Hematopoietic multipotent progenitor cell treated with erythropoietin and hydrocortisone succinate and interleukin-3 and kit ligand, for 15 days (in vitro differentiated cells): ENCODE results near the gene PHF11.
"Not testable (repeated sequence)": the region's sequence is repeated elsewhere in the genome, so short reads cannot be mapped to it uniquely, and the experiment has no call there.

Source experiments
- DNase-seq: peaks from one replicate; pipeline ENCODE4 v3.0.0-alpha.2; 2015; ENCODE audit warnings: low spot score

The PHF11 gene

GRCh38 chr13:49546561-49546960 is 50.8 kb downstream of the PHF11 start:
- no peak for DNase-seq

GRCh38 chr13:49549289-49549688 is 53.5 kb downstream of the PHF11 start:
- DNase-seq: no peak

GRCh38 chr13:49550942-49551644 is 55.3 kb downstream of the PHF11 start:
- no peak for DNase-seq

DNA sequence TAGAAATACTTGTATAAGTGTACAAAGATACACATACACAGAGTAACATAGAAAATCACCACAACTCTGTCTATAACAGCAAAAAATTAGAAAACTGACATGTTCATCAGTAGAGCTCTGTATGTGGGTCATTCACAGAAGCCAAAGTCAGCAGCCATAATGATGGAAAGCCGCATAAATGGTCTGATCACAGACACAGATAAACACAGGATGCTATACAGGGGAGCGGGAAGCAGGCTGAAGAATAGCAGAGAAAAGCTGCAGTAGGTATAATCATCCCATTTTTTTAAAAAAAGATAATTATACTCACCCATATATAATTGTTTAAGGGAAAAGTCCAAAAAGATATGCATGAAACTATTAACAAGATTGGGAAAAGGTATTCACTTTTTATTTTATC is 58.1 kb downstream of the PHF11 start:
- DNase-seq: no peak

- DNase-seq: no peak
These were observed 58.6 kb downstream of the PHF11 start for GRCh38 chr13:49554387-49554786.

GRCh38 chr13:49559006-49559405 is 63.3 kb downstream of the PHF11 start:
- DNase-seq: no peak

DNA sequence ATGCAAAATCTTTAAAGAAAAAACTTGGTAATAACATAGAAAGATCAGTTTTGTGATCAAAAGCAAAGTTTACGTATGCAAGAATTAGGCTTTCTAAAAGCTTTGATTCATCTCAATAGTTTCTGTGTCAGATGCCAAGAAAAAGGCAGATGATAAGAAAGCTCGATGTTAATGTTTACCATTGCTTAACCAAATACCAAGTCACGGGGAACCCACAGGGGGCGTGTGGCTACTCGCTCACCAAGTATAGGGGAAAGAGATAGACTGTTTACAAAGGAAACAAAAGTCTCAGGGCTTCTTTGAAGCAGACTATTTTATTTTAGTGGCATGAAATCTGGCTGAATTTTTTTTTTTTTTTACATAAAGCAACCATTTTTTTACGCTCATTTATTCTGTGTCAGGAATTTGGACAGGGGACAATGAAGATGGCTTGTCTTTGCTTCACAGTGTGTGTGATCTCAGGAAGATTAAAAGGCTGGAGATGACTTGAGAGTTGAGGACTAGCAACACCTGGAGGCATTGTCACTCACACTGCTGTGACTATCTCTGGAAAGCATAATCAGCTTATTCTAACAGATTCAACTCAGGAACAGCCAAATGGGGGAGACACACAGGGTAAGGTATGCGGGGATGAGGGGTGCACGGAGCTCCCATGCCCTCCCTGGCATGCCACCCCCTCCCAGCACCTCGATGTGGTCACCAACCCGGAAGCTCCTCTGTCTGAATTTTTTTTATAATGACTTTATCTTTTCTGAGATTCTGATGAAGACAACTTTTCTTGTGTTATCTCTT is 64.7 kb downstream of the PHF11 start:
- DNase-seq: no peak

- no peak for DNase-seq
These were observed 65.3 kb downstream of the PHF11 start for GRCh38 chr13:49561062-49561410.

DNA sequence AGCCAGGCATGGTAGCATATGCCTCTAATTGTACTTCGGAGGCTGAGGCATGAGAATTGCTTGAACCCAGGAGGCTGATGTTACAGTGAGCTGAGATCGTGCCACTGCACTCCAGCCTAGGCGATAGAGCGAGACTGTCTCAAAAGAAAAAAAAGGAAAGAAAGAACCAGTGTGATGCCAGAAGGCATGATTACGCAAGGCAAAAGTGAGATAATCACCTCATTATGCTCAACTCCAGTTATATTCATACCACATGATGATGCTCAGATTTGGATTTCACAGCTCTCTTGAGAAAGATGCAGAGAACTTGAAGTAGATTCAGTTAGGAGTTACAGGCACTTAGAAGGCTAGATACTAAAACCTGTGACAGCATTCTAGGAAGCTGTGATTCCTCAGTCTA is 67.8 kb downstream of the PHF11 start:
- no peak for DNase-seq

GRCh38 chr13:49565461-49565860 is 69.7 kb downstream of the PHF11 start:
- not testable (repeated sequence) for DNase-seq

DNA sequence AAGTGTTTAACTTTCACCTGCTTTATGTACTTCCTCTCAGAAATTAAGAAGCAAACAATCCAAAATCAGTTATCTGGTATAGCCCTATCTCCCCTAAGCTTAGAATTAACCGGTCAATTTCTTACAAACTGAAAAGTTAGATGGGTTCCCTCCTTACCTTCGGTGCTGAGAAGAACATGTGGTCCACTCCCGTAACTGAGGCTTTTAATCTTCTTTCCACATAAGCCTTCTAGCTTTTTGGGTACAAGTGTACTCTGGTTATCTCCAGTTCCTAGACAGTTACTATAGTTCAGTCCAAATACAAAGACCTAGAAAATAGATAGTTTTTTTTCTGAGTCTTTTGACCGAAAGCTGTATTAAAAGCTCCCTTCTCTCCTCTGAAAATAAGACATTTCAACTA is 70.7 kb downstream of the PHF11 start:
- no peak for DNase-seq

GRCh38 chr13:49567491-49567890 is 71.7 kb downstream of the PHF11 start:
- no peak for DNase-seq

DNA sequence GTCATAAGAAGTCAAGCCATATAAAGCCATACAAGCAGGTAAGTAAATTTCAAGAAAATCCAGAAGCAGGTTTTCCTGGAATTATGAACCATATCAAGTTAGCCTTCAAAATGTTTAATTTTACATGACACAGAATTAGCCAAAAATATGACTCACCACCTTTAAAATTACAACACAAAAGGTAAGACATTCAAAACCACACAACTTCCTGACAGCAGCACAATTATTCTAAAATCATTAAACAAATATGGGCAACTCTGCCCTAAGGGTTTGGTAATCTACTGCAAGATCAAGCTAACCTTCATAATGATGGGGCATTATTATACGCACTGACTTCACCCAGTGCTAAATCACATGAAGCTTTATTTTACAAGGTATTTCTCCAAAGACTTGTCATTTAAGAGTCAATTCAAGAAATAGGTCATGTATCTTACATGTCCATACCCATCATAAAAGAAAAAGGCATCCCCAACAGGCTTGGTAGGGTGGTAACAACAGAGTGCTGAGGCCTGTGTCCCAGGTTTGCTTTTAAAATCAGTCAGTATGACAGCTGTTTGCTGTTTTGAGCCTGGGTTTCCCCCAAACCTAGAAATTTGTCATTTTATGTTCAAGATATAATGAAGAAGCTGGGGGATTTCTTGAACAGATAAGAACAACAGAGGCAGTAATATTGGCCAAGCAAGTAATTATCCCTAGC is 74.4 kb downstream of the PHF11 start:
- DNase-seq: no peak

DNA sequence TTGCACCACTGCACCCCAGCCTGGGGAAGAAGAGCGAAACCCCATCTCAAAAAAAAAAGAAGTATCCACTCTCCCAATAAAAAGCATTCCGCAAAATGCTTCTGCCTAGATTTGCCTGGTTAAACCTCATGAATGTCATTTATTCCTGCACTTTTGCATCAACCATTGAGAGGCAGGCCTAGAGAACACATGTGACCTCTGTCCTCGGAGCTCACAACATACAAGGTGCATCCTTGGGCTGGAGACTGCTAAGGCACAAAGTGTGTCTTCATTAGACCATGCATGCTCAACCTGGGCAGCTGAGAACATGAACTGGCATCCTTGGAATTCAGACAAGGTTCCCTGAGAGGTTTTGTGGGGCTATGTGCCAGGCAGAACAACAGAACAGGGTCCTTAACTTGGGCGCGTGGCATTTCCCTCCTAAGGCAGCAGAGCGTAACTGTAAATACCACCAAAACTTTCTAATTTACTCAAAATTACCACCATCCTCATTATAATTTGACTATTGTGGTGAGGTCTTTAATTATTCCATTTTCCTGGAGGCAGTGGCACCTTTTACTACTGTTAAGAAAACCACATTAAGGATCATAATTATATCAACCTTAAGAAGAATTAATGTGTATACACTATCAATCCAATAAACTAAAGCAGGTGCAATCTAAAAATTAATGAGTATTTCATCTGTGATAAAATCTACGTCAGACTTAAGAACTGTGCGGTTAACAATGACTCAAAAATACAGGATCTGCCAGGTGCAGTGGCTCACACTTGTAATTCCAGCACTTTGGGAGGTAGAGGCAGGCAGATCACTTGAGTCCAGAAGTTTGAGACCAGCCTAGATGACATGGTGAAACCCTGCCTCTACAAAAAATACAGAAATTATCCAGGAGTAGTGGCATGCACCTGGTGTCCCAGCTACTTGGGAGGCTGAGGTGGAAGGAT is 75.8 kb downstream of the PHF11 start:
- DNase-seq: no peak
